Measurements from ENCODE around the gene NRXN3.

NRXN3 gene

DNA sequence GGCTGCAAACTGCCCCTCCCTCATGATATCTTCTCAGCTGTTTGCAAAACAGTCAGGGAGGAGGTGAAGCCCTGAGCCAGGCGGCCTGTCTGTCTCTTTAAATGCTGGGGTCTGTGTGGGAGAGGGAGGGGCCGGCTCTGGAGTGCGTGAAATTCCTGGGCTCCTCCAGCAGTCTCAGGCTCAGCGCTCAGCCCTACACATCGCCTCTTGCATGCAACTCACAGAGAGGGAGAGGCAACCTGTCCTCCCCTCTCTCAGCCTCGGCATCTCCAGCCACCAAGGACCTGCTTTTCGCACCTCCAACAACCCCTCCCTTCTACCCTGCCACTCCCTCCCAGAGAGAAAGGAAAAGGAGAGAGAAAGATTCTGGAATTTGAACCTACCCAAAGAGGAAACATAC is at the start of gene NRXN3:
TSS of gene NRXN3 (plus strand) at position 171 of the 400 bp plus-strand sequence. CDS start 72,721 bp downstream, outside the sequence.
- TF ChIP-seq, protein P1, sequence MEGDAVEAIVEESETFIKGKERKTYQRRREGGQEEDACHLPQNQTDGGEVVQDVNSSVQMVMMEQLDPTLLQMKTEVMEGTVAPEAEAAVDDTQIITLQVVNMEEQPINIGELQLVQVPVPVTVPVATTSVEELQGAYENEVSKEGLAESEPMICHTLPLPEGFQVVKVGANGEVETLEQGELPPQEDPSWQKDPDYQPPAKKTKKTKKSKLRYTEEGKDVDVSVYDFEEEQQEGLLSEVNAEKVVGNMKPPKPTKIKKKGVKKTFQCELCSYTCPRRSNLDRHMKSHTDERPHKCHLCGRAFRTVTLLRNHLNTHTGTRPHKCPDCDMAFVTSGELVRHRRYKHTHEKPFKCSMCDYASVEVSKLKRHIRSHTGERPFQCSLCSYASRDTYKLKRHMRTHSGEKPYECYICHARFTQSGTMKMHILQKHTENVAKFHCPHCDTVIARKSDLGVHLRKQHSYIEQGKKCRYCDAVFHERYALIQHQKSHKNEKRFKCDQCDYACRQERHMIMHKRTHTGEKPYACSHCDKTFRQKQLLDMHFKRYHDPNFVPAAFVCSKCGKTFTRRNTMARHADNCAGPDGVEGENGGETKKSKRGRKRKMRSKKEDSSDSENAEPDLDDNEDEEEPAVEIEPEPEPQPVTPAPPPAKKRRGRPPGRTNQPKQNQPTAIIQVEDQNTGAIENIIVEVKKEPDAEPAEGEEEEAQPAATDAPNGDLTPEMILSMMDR (IDR thresholded peaks at IDR 0.05; ENCODE audit: extremely low read depth, missing control alignments): no peak
- no peak for DNase-seq (ENCODE audit: low spot score)

DNA sequence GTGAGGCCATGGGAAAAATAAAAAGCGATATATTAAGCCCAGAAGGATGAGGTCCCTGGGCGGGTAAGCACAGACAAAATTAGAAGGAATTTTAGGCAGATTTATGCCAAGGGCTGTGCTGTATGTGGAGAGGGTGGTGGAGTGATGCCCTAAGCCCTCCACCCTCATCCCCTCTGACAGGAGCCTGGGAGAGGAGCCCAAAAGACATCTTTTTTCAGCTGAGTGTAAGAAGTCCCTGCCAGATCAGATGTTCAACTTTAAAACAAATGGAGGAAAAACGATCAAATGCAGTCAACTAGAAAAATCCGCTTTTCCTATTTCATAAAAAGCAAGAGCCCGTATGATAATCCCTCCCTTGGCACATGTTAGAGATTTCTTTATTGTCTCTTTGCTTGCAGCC is 47.7 kb upstream of the NRXN3 start:
- TF ChIP-seq, protein P1 (IDR thresholded peaks at IDR 0.05; ENCODE audit: extremely low read depth, missing control alignments): no peak
- DNase-seq (ENCODE audit: low spot score): no peak

DNA sequence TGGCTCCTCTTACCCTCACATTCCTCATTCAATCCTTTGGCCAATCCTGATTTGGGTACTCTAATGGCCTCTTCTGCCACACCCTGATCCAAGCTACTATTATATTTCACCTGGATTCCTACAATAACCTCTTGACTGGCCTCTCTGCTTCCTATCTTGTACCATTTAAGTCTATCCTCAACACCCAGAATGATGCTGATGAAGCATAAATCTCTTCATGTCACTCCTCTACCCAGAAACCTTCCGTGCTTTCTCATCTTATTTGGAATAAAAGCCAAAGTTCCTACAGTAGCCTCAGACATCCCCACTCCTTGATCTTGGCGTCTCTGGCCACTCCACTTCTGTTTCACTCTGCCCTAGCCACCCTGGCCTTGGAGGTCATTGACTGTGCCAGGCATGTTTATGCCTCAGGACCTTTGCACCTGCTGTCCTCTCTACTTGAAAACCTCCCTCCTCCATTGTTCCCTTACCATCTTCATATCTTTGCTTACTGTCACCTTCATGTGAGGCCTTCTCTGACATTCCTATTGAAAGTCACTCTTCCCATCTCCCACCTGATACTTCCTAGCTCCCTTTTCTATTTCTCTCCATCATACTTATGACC is 46.4 kb upstream of the NRXN3 start:
- TF ChIP-seq, protein P1 (IDR thresholded peaks at IDR 0.05; ENCODE audit: extremely low read depth, missing control alignments): no peak
- no peak for DNase-seq (ENCODE audit: low spot score)

DNA sequence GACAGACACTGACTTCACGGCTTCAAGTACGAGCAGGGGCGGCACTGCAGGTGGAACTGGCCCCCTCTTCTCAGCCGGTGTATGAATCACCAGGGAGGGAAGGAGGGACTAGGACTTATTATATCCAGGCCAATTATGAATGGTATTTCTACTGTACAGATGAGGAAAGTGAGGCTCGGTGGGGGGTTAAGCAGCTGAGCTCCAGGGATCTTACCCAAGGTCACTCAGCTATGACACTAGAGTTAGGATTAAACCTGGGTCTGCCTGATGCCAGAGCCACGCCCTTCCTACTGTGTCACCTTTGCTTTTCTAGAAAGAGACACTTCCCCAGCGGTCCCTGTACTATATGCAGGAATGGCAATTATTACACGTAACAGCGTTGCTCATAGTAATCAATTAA is 42.2 kb upstream of the NRXN3 start:
- no peak for DNase-seq (ENCODE audit: low spot score)
- TF ChIP-seq, protein P1 (IDR thresholded peaks at IDR 0.05; ENCODE audit: extremely low read depth, missing control alignments): no peak

DNA sequence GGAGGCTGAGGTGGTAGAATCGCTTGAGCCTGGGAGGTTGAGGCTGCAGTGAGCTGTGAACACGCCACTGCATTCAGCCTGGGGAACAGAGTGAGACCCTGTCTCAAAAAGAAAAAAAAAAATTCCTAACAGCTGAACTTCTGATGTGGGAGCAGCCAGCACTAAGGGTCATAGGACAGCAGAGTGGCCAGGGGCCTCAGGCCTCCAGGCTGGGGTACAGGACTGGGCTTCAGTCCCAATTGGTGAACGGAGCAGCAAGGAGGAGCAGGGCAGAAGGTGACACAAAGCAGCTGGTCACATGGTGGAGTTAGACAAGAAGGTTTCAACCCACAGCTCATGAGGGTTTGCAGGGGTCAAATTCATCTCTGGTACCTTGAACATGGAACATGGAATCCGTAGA is 40.8 kb upstream of the NRXN3 start:
- DNase-seq (ENCODE audit: low spot score): no peak
- TF ChIP-seq, protein P1 (IDR thresholded peaks at IDR 0.05; ENCODE audit: extremely low read depth, missing control alignments): no peak

DNA sequence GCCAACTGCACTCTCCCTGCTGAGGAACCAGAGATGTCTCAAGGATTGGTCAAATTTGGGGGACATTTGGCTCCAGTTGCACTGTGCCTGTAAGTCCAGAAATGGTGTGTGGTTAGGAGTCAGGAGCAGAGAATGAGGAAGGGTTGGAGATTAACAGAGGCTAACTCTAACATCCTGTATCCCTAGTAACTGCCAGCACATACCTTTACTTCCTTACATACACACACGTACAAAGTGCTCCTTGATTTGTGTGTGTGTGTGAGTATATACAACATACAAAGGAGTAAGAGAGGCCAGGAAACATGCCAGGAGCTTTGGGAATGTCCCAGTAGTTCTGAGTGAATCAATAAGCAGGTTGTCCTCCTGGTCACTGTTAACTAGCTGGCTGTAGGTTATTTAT is 39.8 kb upstream of the NRXN3 start:
- TF ChIP-seq, protein P1 (IDR thresholded peaks at IDR 0.05; ENCODE audit: extremely low read depth, missing control alignments): no peak
- DNase-seq (ENCODE audit: low spot score): no peak

DNA sequence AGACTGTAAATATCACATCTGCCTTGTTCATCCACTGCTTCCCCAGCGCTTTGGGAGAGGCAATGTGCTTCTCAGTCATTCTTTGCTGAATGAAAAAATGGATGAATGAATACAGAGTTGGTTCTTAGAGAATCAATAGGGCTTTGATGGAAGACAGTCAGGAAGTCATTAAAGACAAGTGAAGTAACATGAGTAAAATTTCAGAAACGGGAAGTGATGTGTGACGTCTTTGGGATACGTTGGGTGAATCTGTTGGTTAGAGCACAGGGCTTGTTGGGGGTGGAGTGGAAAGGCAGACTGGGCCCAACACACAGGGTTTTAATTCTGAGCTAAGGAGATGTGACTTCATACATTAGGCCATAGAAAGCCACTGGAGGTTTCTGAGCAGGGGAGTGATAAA is 39.0 kb upstream of the NRXN3 start:
- TF ChIP-seq, protein P1 (IDR thresholded peaks at IDR 0.05; ENCODE audit: extremely low read depth, missing control alignments): no peak
- no peak for DNase-seq (ENCODE audit: low spot score)

Data from GM20000 (cell line).